Fibroblast of lung (primary cell): ENCODE measurements around the gene TCHP.

Source experiments
- EZH2 ChIP-seq: IDR thresholded peaks from 2 replicates; pipeline ENCODE4 v1.5.1; 2012; ENCODE audit warnings: low read length, control low read depth, mild to moderate bottlenecking; ENCODE audit errors: missing control alignments
- TF ChIP-seq, protein P1 (sequence below), 2 donors: IDR thresholded peaks in 1 of 2; conservative IDR thresholded peaks in 1 of 2; 1 replicate in 1 of 2; 2 replicates in 1 of 2; pipeline ENCODE4 v1.5.1; 2011 to 2012; ENCODE audit warnings: low read length in 2 of 2, control low read depth in 1 of 2, inconsistent platforms in 1 of 2, low read depth in 1 of 2, mild to moderate bottlenecking in 1 of 2

DNA sequence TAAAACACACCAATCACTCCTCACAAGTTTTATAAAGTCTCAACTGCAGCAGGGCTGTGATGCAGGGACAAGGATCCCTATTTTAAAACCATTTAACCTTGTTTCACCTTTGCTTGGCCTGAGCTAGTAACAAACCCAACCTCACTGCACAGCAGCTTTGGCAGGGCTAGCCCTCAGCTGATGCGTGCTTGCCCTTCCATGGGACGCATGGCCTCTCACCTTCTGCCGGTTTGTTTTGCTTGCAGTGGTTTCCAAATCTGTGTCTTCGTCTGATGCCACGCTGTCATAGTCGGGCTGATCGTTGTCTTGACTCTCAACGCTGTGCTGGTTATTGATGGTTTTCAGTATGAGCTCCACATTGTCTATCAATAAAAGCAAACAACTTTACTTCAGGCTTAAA is 52.8 kb downstream of the TCHP start:
- TF ChIP-seq EZH2: no peak
- TF ChIP-seq, protein P1, sequence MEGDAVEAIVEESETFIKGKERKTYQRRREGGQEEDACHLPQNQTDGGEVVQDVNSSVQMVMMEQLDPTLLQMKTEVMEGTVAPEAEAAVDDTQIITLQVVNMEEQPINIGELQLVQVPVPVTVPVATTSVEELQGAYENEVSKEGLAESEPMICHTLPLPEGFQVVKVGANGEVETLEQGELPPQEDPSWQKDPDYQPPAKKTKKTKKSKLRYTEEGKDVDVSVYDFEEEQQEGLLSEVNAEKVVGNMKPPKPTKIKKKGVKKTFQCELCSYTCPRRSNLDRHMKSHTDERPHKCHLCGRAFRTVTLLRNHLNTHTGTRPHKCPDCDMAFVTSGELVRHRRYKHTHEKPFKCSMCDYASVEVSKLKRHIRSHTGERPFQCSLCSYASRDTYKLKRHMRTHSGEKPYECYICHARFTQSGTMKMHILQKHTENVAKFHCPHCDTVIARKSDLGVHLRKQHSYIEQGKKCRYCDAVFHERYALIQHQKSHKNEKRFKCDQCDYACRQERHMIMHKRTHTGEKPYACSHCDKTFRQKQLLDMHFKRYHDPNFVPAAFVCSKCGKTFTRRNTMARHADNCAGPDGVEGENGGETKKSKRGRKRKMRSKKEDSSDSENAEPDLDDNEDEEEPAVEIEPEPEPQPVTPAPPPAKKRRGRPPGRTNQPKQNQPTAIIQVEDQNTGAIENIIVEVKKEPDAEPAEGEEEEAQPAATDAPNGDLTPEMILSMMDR (conservative IDR thresholded peaks at IDR 0.05 in 1 of 2, IDR thresholded peaks at IDR 0.05 in 1 of 2; ENCODE audit: low read depth in 1 of 2, low read length in 2 of 2): no peak
